Smooth muscle cell (in vitro differentiated cells): ENCODE data around the gene KLHL11. TPM values are rescaled to one million over a fixed set of nuclear protein-coding genes. Genes with fewer than 3 reads are reported as not detected.
"Not testable (repeated sequence)": the region's sequence is repeated elsewhere in the genome, so short reads cannot be mapped to it uniquely, and the experiment has no call there.

Source experiments
- DNase-seq: peaks from one replicate; lab custom pipeline; 2025; ENCODE audit not compliant: unreplicated experiment; lab: John Stamatoyannopoulos, UW
- H2AFZ ChIP-seq: fragments of 200-600 bp; sonication (generic); 2 replicates; pipeline ENCODE4 v1.6.0; 2016; ENCODE audit warnings: antibody characterized with exemption, low read depth, mild to moderate bottlenecking
- H3F3A ChIP-seq: fragments of 200-600 bp; sonication (generic); 2 replicates; pipeline ENCODE4 v1.6.0; 2017; ENCODE audit warnings: antibody characterized with exemption, low read depth
- H3K27ac ChIP-seq: fragments of 200-600 bp; sonication (generic); 2 replicates; pipeline ENCODE4 v1.5.1; 2016; ENCODE audit warnings: low read depth, mild to moderate bottlenecking
- H3K27me3 ChIP-seq: fragments of 200-600 bp; sonication (generic); 2 replicates; pipeline ENCODE4 v1.6.1; 2016; ENCODE audit warnings: low read depth, mild to moderate bottlenecking
- H3K36me3 ChIP-seq: fragments of 200-600 bp; sonication (generic); 2 replicates; pipeline ENCODE4 v1.5.1; 2016; ENCODE audit warnings: low read depth
- H3K4me1 ChIP-seq: fragments of 200-600 bp; sonication (generic); 2 replicates; pipeline ENCODE4 v1.5.1; 2016; ENCODE audit warnings: low read depth
- H3K4me2 ChIP-seq: fragments of 200-600 bp; sonication (generic); 2 replicates; pipeline ENCODE4 v1.6.0; 2016; ENCODE audit warnings: mild to moderate bottlenecking
- H3K4me3 ChIP-seq: fragments of 200-600 bp; sonication (generic); 2 replicates; pipeline ENCODE4 v1.5.1; 2016; ENCODE audit warnings: mild to moderate bottlenecking
- H3K79me2 ChIP-seq: fragments of 200-600 bp; sonication (generic); 2 replicates; pipeline ENCODE4 v1.6.0; 2016; ENCODE audit warnings: low read depth, mild to moderate bottlenecking
- H3K9ac ChIP-seq: fragments of 200-600 bp; sonication (generic); 2 replicates; pipeline ENCODE4 v1.6.0; 2016; ENCODE audit warnings: low read depth
- H3K9me3 ChIP-seq: fragments of 200-600 bp; sonication (generic); replicated peaks from 2 replicates; pipeline ENCODE4 v1.5.1; 2016; ENCODE audit warnings: low read depth
- H4K20me1 ChIP-seq: fragments of 200-600 bp; sonication (generic); 2 replicates; pipeline ENCODE4 v1.6.0; 2016; ENCODE audit warnings: low read depth
- WGBS: methylation state at CpG from one replicate; pipeline ENCODE4 v1.1.7; 2016; ENCODE audit warnings: low lambda C conversion rate; 5-methylcytosine and 5-hydroxymethylcytosine counted together
- polyA plus RNA-seq: library from polyadenylated mRNA; unstranded; fragments of >200 nt; fragmentation: Nextera tagmentation; extraction: Ambion mirVana; gene quantifications from 2 replicates; pipeline ENCODE4 v1.2.1, GENCODE V29; 2016
- total RNA-seq: library from RNA; depleted of rRNA; stranded (reverse); fragments of >200 nt; gene quantifications from 2 replicates; pipeline ENCODE4 v1.2.3, GENCODE V29; 2014
- TF ChIP-seq, protein P1 (sequence below): fragments of 200-600 bp; sonication (generic); IDR thresholded peaks from 2 replicates; pipeline ENCODE4 v1.5.1; 2017; ENCODE audit warnings: borderline replicate concordance, mild to moderate bottlenecking, antibody characterized with exemption; ENCODE audit not compliant: insufficient read depth, poor library complexity, severe bottlenecking

KLHL11 gene
- total and polyA plus RNA-seq, 2 experiments from 2014 or later: 7.9 to 23.8 TPM

DNA sequence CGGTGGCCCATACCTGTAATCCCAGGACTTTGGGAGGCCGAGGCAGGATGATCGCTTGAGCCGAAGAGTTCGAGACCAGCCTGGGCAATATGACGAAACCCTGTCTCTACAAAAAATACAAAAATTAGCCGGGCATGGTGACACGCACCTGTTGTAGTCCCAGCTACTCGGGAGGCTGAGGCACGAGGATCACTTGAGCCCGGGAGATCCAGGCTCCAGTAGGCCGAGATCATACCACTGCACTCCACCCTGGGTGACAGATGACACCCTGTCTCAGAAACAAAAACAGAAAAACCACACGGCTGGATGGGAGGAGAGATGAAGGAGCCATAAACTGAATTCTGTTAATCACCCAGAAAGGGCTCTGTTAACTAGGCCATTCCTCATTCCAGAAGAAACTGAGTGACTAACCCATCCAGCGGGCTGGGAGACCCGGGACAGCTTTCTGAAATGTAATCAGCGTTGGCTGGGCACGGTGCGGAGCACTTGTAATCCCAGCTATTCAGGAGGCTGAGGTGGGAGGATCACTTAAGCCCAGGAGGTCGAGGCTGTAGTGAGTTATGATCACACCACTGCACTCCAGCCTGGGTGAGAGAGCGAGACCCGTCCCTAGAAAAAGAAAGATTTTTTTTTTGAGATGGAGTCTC, 28.6 kb downstream of the KLHL11 start:
- Histone ChIP-seq H3K79me2 (peaks cover 8% of the 10 kb centered on the region), H3K27ac (no peak overlapping the region), H3K4me1 (peaks cover 11% of the 10 kb centered on the region), H3K9ac (no peak overlapping the region), H3K36me3 (no peaks in the 10 kb centered on the region), H3K4me3 (peak overlapping the region; percentile 94), H3F3A (no peaks in the 10 kb centered on the region), H3K27me3 (no peaks in the 10 kb centered on the region), H2AFZ (peak overlapping the region; percentile 93), H3K4me2 (peak overlapping the region; percentile 99), H4K20me1 (no peaks in the 10 kb centered on the region), H3K9me3 (no peaks in the 10 kb centered on the region)
- TF ChIP-seq, protein P1, sequence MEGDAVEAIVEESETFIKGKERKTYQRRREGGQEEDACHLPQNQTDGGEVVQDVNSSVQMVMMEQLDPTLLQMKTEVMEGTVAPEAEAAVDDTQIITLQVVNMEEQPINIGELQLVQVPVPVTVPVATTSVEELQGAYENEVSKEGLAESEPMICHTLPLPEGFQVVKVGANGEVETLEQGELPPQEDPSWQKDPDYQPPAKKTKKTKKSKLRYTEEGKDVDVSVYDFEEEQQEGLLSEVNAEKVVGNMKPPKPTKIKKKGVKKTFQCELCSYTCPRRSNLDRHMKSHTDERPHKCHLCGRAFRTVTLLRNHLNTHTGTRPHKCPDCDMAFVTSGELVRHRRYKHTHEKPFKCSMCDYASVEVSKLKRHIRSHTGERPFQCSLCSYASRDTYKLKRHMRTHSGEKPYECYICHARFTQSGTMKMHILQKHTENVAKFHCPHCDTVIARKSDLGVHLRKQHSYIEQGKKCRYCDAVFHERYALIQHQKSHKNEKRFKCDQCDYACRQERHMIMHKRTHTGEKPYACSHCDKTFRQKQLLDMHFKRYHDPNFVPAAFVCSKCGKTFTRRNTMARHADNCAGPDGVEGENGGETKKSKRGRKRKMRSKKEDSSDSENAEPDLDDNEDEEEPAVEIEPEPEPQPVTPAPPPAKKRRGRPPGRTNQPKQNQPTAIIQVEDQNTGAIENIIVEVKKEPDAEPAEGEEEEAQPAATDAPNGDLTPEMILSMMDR: no peak
- 62% methylated on average over 21 of the region's 21 CpGs for WGBS
- DNase-seq: no peak

DNA sequence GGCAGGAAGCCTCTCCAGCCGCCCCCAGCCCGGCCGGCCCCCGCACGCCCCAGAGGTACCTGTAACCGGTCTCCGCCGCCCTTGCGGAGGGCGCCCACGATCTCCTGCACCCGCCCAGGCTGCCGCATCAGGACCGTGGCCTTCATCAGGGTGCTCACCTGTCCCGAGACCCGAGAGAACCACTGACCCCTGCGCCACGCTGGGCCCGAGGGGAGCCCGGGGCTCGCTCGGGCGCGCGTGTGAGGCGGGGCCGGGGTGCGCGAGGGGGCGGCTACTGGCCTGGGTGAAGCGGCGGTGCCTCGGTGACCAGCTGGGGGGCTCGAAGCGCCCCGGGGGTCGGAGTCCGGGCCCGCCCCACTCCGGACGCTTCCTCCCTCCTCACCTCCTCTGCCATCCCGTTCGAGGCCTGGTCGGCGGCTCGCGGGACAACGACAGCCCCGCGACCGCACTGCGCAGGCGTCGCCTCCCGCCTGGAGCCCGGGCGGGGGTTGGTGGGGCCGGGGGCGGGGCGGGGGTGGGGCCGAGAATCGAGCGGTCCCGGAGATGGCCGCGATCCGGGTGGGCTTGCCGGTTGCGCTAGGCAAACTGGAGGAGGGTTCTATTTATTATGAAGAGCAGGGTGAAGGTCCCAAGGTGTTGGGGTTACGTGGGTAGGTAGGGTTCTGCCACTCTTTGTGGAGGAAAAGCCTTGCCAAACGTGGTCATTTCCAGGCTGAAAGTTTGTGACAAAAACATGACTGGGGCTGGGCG, 29.2 kb downstream of the KLHL11 start, which contains the start of gene NT5C3B:
Gene NT5C3B, minus strand, starts transcription at position 433 of the 750 bp plus-strand sequence. Its CDS starts 39 bp downstream, at position 394.
- Histone ChIP-seq H3K79me2 (peaks cover 8% of the 10 kb centered on the region), H3K4me2 (peak within 1 kb of the TSS; percentile 99), H3K27ac (no peak within 1 kb of the TSS), H3F3A (no peaks in the 10 kb centered on the region), H3K4me3 (peak within 1 kb of the TSS; percentile 94), H3K4me1 (peaks cover 11% of the 10 kb centered on the region), H3K9ac (peak within 1 kb of the TSS; percentile 66), H2AFZ (peak within 1 kb of the TSS; percentile 93), H4K20me1 (no peaks in the 10 kb centered on the region), H3K36me3 (no peaks in the 10 kb centered on the region), H3K9me3 (no peaks in the 10 kb centered on the region), H3K27me3 (no peaks in the 10 kb centered on the region)
- 5% methylated on average over 27 of the region's 72 CpGs for WGBS
- peak; percentile 13 for DNase-seq
- TF ChIP-seq, protein P1: no peak

DNA sequence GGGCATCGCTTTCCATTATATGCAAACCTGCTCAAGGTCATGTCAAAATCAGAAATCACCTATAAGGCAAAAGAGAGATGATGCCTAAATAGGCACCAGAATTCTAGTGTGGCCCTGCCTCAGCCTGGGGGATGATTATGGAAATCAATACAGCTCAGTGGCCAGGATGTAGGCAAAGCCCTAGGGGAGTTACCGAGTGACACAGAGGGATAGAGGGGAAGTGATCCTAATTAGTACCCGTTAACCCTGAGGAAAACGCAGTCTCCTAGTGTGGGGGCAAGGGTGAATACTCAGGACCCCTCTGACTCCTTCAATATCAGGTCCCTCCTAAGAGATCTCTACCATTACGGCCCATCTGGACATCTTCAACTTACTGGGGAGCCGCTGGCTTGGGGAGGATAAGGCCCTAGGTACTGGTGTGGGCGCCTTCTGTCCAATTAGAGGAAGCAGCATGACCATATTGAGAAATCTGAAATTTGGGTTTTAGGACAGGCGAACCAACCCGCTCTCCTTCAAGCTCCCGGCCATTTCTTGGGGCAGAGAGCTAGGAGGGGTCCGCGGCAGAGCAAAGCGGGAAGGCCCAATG, 29.9 kb downstream of the KLHL11 start:
- H3K4me3 ChIP-seq: peak overlapping the region; percentile 94
- H3K4me1 ChIP-seq: peaks cover 11% of the 10 kb centered on the region
- H3F3A ChIP-seq: no peaks in the 10 kb centered on the region
- TF ChIP-seq, protein P1: no peak
- peak overlapping the region; percentile 66 for H3K9ac ChIP-seq
- no peaks in the 10 kb centered on the region for H3K9me3 ChIP-seq
- H4K20me1 ChIP-seq: no peaks in the 10 kb centered on the region
- 19% methylated on average over 12 of the region's 13 CpGs for WGBS
- H3K79me2 ChIP-seq: peaks cover 8% of the 10 kb centered on the region
- no peaks in the 10 kb centered on the region for H3K27me3 ChIP-seq
- H3K36me3 ChIP-seq: no peaks in the 10 kb centered on the region
- H3K4me2 ChIP-seq: peak overlapping the region; percentile 99
- H2AFZ ChIP-seq: peak overlapping the region; percentile 93
- no peak for DNase-seq
- H3K27ac ChIP-seq: no peak overlapping the region

DNA sequence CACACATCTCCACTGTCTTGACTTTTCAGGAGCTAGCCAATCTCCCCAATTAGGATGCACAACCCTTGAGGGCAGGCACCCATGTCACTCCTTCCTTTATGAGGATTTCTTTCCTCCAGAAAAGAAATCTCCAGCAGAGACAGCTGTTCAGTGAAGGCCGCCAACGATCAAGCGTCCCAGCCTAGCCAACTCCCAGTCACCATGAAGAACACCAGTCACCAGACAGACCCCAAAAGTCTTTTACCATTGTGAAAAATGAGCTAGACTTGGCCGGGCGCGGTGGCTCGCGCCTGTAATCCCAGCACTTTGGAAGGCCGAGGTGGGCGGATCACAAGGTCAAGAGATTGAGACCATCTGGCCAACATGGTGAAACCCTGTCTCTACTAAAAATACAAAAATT, 35.3 kb downstream of the KLHL11 start:
- not testable (repeated sequence) for H3K79me2 ChIP-seq, H3K27ac ChIP-seq, H3K4me2 ChIP-seq, H3K4me1 ChIP-seq, H3K9ac ChIP-seq, H2AFZ ChIP-seq, H3K4me3 ChIP-seq, H4K20me1 ChIP-seq, H3K36me3 ChIP-seq, DNase-seq, H3K27me3 ChIP-seq, H3K9me3 ChIP-seq, H3F3A ChIP-seq
- 88% methylated on average over 10 of the region's 10 CpGs for WGBS
